ENCODE results near the gene EXD3.

Gene EXD3

DNA sequence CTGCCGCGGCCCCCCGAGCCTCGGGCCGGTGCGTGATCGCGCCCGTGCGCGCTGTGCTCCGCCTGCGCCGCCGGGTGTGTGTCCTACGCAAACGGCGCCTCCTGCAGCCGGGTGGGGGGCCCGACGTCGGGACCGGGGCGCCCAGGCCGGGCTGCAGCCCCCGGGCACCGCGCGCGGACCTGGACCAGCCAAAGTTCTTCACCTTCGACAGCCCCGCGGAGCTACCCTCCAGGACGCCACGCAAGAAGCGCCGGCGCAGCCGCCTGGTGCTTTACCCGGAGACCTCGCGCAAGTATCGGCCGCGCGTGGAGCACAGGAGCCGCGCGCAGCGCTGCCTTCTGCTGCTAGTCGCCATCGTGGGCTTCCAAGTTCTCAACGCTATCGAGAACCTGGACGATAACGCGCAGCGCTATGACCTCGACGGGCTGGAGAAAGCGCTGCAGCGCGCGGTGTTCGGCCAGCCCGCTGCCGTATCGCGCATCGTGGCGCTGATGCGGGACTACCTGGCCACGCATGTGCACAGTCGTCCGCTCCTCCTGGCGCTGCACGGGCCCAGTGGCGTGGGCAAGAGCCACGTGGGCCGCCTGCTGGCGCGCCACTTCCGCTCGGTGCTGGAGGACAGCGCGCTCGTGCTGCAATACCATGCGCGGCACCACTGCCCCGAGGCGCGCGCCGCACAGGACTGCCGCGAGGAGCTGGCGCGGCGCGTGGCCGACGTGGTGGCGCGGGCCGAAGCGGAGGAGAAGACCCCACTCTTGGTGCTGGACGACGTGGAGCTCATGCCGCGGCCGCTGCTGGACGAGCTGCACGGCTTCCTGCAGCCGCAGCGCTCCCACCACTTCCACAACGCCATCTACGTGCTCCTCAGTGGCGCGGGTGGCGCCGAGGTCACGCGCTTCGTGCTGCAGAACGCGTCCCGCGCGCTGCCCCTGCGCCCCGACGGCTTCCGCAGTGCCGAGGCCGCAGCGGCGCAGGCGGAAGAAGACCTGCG, 143.9 kb downstream of the EXD3 start:
- no peak for DNase-seq

DNA sequence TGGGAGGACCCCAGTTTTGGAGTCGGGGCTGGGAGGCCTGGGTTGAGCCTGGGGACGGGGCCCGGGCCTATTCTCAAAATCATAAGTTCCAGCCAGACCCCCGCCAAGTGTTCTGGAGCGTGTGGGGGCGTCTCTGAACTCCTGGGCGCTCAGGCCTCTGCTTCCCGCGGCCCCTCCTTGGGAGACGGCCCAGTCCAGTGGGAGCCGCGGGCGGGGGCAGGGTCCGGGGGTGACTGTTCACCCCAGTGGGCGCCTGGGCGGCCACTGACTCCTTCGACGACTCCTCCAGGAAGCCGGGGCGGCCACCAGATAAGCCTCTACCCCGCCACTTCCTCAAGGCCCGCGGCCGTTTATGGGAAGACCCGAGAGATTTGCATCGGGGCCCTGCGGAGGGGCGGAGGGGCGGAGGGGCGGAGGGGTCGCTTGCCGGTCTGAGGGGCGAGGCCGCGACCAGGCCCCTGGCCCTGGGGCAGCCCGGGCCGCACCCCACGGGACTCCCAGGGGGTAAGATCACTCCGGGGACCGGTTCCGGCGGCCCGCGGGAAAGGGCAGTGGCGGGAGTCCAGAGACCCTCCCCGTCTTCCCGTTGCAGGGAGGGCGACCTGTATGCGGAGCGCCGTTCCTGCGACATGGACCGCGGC, 144.8 kb downstream of the EXD3 start:
- DNase-seq = no peak

DNA sequence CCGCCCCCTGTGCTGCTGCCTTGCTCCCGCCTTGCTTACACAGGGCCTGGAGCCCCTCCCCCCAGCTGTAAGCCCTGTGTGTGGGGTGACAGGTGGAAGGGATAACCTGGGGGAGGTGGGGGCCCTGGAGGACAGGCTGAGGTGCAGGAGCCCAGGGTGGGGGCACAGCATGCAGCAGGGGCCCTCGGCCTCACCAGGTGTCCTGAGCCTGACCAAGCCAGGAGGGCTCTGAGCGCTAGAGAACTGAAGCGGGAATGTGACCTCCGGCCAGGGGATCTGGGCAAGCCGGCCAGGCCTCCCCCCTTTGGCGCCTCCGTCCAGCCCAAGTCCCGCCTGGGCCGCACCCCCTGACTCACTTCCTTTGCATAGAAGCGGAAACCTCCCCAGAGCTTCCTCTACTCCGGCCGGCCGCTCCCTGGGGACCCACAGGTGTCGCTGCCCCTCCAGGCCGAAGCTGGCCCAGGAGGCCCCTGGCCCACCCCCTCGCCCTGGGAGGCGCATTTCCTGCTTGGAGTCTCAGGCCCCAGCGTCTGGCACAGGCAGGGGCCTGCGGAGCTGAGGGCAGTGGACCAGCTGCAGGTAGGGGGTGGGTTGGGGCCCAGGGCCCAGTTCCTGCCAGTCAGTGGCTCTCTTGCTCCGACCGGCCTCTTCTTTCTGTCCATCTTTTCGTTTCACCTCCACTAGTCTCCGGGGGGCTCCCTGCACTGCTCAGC, 145.5 kb downstream of the EXD3 start, which contains the start of gene TOR4A:
TOR4A (plus strand) TSS at position 398 of the 713 bp plus-strand sequence. CDS start 964 bp downstream, outside the sequence.
- no peak for DNase-seq

DNA sequence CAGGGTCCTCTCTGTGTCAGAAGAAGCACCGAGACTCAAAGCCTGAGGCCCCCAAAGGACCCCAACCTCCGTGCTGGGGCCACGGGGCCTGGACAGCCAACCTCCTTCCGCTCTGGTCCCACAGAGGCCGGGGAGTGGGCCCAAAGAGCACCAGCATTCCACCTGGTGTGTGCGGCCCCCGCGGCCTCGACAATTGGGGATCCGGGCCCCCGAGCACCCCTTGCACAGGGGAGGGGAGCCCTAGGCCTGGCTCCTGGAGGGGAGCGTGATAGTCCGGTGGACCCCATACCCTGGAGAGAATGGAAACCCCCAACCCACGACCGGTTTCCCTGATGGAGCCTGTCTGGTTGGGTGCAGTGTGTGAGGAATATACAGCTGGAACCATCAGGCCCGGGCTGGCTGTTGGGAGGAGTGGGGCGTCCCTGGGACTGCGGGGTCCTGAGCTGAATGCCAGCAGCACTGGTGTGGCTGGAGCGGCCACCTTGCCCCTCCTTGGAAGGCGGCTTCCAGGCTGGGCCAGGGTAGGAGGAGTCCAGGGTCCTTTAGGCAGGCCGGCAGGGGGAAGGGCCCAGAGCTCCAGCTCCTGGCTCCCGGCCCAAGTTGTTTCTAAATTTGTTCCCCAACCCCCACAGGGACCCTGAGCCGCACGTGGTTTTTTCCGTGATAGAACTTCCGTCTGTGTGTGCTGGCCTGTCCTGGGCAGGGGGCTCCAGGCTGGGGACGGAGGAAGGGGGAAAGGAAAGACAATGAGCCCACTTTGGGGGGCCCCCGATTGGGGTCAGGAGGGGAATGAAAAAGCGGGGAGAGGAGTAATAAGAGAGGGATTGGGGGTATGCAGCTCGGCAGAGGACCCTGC, 146.3 kb downstream of the EXD3 start:
- DNase-seq = no peak

DNA sequence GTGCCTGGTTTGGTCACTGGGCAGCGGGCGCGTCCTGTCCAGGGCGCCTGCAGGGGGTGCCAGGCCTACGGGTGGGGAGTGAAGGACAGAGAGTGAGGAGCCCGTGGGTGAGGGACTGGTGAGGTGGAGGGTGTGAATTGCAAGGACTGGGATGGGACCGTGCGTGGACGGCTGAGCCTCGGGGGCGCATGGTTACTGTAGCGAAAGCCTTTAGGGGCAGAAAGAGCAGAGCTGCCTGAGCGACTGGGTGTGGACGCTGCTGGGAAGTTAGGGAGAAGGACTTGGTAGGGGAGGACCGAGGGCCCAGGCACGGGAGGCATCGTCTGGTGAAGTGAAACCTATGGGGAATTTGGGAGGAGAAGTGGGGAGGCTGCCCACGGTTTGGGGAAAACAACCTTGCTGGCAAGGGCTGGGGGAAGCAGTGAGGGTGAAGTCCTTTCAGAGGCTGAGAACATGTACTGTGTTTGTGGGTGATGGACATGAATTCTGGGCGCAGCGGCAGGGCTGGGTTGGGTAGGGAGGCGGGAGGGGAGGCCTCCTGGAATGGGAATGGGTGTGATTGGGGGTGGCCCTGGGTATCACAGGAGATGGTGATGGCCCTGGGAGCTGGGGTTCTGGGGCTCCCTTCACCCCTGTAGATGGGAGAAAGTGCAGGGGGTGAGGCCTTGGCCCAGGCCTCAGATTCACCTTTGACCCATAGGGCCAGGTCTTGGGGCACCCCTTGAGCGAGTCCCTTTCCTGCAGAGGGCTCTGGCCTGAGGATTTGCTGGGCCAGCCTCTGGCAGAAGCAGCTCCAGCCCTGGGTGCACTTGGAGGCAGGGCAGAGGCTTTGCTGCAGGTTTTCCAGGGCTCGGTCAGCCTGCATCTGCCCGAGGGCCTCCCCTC, 147.1 kb downstream of the EXD3 start:
- DNase-seq = no peak

DNA sequence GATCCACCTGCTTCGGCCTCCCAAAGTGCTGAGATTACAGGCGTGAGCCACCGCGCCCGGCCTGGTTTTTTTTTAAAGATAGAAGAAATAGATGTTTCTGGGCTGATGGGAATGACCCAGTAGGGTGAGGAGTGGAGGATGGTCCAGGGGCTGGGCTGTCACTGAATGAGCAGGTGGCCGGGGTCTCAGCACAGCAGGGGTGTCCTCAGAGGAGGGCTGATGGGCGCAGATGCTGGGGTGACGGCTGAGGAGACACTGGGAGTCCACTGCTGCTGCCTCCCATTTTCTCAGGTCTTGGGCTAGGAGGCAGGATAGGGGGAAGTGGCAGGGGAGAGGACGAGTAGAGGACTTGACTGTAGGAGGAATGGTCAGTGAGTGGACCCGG, 147.8 kb downstream of the EXD3 start:
- no peak for DNase-seq

DNA sequence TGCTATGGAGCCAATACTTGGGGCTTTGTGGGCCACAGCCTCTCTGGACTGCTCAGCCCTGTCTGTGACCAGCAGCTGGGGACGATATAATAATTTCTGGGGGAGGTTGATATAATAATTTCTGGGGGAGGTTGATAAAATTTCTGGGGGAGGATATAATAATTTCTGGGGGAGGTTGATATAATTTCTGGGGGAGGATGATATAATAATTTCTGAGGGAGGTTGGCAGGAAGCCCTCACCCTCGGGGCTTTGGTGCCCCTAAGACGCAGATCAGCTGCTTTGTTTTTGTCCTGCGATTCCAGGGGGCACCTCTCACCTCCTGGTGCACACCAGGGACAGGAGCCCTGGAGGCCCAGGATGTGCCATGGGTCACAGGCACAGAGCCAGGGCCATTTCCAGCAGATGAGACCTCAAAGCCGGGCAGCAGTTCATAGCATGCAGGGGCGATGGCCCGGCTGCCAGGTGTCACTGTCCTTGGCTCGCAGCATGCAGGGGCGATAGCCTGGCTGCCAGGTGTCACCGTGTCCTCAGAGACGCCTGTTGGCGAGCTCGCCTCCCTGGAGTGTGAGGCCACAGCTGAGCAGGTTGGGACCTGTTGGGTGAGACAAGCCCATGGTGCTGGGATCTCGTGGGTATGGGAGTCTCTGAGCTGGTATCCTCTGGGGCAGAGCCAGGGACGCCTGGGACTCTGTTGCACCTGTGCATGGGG, 149.2 kb downstream of the EXD3 start:
- DNase-seq = no peak

DNA sequence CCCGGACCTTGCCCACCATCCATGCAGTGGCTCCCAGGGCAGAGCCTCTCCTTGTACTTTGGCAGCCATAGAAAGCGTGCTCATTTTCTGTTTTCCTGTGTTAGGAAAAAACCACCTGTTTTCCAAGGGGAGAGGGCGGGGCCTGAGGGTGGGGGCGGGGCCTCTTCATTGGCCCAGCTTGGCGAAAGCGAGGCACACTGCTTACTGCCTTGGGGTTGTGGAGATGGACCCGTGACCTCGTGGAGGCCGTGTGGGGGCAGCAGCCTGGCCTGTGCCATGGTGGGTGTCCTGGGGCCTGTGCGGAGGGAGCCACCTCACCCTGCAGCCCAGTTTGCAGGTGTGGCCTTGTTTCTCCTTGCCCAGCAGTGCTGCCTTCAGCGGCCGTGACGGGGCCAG, 149.9 kb downstream of the EXD3 start:
- no peak for DNase-seq

DNA sequence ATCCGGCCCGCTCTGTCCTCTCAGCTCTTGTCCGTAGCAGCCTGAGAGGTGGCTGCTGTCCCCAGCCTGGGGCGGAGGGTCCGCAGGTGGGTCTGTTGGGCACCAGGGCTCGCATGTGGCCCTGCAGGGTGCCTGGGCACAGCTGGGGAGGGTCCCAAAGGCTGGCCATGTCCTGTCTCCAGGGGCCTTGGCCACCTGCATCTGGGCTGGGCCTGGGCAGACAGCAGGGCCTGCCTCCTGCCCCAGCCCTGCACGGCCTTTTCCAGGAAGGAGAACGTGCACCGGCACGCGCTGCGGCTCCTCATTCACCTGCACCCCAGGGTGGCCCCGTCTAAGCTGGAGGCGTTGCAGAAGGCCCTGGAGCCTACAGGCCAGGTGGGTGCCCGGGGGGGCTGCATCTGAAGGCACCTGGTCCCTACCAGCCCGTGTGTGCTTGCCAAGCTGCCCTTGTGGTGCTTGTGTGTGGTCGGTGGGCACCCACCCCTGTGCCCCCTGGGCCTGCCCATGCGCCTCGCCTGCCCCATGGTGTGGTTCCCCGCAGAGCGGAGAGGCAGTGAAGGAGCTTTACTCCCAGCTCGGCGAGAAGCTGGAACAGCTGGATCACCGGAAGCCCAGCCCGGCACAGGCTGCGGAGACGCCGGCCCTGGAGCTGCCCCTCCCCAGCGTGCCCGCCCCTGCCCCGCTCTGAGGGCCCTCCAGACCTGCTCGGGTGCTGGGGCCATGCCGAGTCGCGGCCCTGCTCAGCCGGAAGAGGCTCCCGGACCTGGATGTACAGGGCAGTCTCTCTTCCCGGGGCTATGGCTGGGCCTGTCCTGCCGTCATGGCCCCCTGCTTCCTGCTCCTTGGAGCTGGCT, 150.5 kb downstream of the EXD3 start:
- DNase-seq = no peak

DNA sequence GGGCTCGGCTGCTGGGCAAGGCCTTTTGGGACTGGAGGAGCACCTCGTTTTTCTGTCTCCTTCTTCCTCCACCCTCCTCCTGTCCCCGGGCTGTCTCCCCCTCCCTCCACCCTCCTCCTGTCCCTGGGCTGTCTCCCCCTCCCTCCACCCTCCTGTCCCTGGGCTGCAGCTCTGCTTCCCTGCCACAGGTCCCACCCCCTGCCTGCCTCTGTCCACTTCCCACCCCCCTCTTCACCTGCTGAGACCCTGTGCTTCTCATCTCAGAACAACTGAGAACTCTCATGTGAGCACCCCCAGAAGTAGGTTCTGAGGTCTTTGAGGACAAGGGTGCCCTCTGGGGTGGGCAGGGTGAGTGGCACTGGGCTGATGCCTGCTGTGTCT, 151.3 kb downstream of the EXD3 start:
- no peak for DNase-seq

DNA sequence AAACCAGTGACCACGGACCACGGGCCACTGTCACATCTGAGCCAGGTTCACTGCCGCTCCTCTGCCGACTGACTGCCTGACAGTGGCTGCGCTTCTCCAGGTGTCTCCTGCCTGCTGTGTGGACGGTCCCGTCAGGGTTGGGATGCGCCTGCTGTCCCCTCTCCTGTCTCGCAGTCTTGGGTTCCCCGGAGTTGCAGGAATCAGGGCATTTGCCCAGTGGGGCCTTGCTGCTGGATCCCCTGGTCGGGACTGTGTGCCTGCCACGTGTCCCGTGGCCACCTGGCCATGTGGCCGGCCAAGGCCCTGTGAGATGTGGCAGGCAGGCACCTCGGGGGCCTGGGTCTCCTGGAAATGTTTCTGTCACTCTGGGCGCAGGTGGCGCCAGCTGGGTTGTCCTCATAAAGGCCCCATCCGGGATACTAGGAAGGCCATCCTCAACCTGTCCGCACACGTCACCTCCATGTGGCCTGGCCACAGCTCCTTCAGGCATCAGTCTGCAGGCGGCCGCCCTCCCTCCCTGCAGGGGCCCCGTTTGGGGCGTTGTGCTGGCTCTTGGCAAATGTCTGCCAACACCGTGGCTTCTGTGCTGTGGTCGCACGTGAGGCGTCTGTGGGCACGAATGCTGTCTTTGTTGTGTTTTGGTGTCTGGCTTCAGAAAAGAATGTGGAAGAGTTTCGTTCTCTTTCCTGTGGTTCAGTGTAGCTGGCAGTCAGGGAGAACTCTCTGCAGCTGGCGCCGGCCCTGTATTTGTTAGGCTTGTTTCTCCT, 151.8 kb downstream of the EXD3 start:
- no peak for DNase-seq

DNA sequence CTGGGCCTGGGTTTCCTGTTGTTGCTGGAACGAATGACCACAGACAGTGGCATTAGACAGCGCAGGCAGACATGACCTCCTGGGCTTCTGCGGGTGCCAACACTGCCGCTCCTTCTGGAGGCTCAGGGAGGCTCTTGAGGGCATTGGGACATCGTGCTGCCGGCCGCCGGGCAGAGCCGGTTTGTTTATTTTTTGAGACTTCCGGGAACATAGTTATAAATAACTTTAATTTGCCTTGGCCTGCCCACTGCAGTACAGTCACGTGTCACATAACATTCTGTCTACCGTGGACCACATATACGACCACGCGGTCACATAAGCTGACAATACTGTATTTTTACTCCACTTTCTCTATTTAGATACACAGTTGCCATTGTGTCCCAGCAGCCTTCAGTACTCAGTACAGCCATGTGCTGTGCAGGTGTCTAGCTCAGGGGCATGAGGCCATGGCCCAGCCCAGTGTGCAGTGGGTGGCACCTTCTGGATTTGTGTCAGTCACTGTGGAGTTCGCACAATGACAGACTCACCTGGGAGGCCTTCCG, 153.7 kb downstream of the EXD3 start:
- no peak for DNase-seq

DNA sequence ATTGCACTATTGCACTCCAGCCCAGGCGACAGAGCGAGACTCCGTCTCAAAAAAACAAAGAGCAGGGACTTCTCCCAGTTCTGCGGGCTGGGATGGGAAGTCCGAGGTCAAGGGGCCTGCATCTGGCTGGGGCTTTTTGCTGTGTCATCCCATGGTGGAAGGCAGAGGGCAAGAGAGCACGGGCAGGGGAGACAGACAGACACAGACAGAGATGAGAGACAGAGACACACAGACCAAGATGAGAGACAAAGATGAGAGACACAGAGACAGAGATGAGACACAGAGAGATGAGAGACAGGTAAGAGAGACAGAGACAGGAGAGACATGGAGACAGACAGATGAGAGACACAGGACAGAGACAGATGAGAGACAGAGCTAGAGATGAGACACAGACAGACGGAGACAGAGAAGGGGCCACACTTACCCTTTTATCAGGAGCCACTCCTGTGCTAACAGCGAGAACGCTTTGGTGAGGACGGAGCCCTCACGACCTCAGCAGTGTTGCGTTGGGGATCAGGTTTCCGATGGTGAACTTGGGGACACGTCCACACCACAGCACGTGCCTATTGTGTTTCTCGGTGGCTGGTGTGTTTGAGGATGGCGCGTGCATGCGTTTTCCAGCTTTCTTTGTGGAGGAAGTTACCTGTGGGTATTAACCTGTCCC, 154.3 kb downstream of the EXD3 start:
- DNase-seq = no peak

DNA sequence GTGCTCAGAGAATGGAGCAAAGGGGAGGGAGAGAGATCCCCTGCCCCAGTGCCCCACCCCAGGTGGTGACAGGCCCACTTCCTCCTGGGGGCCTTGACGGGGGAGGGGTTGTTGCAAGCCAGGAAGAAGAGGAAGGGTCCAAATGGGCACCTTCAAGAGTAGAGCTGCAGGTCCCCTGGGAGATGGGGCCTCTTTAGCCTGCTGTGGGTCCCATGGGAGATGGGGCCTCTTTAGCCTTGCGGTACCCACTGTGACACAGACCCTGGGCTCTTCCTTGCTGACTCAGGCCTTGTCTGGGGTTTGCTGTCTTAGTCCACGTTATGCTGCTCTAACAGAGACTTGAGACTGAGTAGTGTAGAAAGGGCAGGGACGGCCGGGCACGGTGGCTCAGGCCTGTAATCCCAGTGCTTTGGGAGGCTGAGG, 155.0 kb downstream of the EXD3 start:
- no peak for DNase-seq

DNA sequence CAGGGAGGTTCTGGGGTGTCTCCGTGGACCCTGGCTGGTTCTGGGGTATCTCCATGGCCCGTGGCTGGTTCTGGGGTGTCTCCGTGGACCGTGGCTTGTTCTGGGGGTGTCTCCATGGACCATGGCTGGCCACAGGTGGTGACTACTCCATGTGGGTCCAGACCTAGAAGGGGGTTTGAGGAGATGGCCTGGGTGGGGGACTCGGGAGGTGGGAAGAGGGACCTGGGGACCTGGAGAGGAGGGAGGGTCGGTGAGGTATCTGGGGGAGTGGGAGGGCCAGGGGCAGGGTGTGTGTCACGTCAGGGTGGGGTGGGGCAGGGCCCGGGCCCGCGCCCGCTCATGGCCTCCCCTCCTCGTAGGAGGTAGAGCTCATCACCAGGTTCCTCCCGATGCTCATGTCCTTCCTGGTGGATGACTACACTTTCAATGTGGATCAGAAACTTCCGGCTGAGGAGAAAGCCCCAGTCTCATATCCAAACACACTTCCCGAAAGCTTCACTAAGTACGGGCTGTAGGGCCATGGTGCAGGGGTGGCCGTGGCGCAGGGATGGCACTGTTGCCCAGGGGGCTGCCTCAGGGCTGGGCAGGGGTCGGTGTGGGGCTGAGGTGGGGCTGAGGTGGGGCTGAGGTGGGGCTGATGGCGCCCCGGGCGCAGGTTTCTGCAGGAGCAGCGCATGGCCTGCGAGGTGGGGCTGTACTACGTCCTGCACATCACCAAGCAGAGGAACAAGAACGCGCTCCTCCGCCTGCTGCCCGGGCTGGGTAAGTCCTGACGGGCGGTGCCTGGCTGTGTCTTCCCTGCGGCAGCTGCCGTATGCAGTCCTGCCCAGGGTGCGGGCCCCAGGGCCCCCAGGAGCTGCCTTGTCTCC, 156.1 kb downstream of the EXD3 start:
- no peak for DNase-seq

DNA sequence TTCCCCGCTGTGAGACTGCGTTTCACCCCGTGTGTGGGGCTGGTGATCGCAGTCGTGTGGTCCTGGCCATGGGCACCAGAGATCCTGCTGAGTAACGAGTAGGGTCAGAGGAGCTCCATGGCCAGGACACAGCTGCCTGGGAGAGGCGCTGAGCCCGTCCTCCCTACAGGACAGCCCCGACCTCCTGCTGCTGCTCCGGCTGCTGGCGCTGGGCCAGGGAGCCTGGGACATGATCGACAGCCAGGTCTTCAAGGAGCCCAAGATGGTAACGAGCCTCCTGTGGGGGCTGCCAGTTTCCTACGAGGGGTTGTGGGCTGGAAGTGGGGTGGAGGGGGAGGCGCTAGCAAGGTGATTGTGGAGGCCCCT, 156.8 kb downstream of the EXD3 start:
- no peak for DNase-seq

DNA sequence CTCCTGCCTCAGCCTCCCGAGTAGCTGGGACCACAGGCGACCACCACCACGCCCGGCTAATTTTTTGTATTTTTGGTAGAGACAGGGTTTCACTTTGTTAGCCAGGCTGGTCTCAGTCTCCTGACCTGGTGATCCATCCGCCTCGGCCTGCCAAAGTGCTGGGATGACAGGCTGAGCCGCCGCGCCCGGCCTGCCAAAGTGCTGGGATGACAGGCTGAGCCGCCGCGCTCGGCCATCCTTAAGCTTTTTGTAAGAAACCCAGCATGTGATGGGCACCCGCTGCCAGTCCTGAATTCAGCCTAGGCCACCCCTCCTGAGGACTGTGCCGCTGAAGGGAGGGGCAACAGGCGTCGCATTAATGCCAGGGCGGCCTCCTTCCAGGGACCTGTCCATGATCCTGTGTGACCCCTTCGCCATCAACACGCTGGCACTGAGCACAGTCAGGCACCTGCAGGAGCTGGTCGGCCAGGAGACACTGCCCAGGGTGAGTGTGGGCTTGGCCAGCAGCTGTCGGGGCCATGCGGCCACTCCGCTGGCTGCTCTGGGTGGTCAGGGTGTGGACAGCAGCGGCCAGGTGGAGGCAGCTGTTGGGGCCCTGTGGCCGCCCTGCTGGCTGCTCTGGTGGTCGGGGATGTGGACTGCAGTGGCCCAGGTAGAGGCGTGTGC, 157.3 kb downstream of the EXD3 start:
- no peak for DNase-seq

All from NCI-H1436 (cell line).